Stimulated activated CD8-positive, alpha-beta memory T cell treated with anti-CD3 and anti-CD28 coated beads, Interleukin-7, amount 100 ng/mL, for 4 hours (primary cell): ENCODE measurements around the gene C1orf159.
"Not testable (repeated sequence)": the region's sequence is repeated elsewhere in the genome, so short reads cannot be mapped to it uniquely, and the experiment has no call there.

Experiments
- DNase-seq, 2 donors: peaks; one replicate each; pipeline ENCODE4 v3.0.0-alpha.2; 2020; ENCODE audit warnings: low read depth in 2 of 2

The C1orf159 gene

GRCh38 chr1:1115786-1116700 lies at the start of gene C1orf159:
Gene C1orf159 (minus strand): TSS chr1:1116089. CDS start chr1:1091543, 24,546 bp downstream.
- DNase-seq, result peak; percentile 97 to 99

- no peak for DNase-seq
Measured at GRCh38 chr1:1165485-1165884, 49.6 kb upstream of the C1orf159 start.

GRCh38 chr1:1164701-1165451 lies 49.0 kb upstream of the C1orf159 start:
- DNase-seq, result no peak

- no peak for DNase-seq
Measured at GRCh38 chr1:1164361-1164700, 48.4 kb upstream of the C1orf159 start.

DNA sequence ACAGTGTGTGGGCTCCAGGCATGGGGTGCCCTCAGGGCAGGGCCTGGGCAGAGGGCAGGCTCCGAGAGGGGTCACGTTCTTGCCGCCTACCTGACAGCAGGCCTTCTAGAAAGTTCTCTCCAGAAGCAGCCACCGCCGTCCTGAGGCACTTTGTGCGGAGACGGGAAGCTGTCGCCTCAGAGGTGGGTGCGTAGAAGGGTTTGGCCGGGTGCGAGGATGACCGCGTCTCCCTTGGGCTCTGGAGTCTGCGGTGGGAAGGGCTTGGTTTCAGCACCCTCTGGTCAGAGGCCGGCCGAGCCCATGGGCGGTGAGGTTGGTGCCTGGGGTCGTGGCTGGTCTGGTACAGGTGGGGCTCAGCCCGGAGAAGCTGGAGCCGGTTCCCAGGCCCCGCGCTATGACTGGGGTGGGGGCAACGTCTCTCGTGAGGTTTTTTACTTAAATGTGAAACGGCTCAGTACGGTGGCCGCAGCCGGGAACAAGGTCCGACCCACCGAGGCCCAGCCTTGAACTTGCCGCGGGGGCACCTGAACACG lies 47.7 kb upstream of the C1orf159 start:
- no peak for DNase-seq

DNA sequence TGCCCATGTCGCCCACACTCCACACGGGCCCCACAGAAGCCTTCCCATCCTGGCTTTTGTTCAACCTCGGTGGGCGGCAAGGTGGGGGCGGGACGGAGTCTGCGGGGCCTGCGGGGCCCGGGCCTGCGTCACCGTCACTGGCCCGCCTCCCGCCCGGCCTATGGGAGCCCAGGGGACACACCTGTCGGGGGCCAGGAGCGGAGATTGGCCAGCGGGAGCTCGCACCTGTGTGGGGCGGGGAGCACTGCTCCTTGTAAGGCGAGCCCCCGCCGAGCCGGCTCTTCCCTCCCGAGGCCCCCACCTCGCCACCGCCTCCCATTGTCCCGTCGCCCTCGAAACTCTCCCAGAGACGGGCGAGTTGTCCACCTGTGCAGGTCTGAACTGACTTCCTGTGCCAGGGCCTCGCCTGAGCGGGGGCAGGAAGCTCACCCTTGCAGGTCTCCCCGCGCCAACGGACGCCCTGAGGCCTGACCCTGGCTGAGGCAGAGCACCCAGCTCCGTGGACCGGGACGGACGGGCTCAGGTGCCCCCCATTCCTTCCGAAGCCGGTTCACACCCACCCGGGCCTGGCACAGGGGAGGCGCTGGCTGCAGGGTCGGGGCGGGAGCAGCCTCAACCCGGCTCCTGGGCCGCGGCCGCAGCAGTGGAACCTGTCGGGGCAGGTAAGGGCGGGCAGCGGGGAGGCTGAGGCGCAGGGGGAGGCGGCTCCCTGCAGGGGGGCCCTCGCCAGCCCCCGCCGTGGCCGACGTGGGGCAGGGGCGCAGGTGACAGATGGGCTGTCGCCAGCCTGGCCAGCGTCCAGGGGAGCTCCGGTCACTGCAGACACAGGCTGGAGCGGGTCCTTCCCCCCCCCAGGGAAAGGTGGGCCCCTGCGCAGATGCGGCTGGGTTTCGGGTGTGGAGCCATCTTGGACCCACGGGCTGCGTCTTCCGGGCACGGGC lies 47.0 kb upstream of the C1orf159 start:
- no peak for DNase-seq

- DNase-seq, result no peak
Measured at GRCh38 chr1:1161683-1162079, 45.8 kb upstream of the C1orf159 start.

- DNase-seq, result no peak
Measured at GRCh38 chr1:1161078-1161682, 45.3 kb upstream of the C1orf159 start.

DNA sequence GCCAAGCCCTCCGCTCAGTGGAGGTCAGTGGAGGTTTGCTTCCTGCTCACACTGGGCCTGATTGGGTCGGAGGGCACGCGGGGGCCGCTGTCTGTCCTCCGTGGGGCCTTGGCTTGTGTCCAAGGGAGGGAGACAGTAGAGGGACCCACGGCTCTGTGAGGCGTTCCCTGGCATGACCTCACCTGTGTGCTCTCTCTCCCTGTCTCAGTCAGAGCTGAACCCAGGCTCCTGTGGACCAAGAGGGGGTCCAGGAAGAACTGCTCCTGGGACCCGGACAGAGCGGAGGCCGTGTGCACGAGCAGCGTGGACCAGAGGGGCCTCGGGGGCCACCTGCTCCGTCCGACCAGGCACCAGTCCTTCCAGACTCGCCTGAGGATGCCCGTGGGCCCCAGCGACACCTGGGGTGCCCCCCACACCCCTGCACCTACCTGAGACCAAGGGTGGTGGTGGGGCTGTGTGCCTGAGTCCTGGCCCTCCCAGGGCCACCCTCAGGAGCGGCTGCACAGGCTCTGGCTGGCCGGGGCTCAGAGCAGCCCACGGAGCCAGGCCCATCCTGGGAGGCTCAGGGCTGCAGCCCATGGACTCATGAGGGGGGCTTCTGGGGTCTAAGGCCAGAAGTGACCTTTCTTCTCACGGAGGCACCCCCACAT lies 44.5 kb upstream of the C1orf159 start:
- DNase-seq, result no peak

DNA sequence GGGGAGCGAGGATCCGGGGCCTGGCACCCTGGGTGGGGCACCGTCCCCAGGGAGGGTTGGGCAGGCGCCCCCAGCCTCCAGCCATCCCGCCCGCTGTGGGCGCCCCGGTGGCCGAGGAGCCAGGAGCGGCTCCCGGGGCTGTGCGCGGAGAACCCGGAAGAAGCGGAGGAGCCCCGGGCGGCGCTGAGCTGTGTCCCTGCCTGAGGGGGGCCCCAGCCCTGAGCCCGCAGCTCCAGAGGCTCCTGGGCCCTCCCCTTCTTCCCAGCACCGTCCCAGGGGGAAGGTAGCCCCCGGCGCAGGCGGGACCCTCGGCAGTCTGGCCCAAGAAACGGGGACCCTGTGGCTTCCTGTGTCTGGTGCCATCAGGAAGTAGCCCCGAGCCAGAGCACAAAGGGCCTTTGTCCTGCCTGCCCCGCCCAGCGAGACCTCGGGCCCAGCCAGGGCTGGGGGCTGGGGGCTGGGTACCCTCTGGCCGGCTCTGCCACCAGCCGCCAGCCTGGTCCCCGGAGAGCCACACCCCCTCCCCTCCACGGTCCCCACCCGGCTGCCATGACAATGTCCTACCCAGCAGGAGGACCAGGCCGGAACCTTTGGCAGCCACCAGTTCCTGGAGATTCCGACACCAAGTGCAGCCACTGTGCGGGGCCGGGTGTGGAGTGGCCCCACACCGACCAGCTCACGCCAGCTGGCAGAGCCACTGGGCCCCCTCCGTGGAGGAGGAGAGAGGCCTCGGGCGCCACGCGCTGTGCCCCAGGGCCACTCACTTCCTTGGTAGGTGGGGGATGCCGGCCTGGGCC lies 42.2 kb upstream of the C1orf159 start:
- no peak for DNase-seq

GRCh38 chr1:1157426-1157913 lies 41.6 kb upstream of the C1orf159 start:
- peak in 1 of 2 donors; percentile 49 for DNase-seq

- DNase-seq, result no peak
Measured at GRCh38 chr1:1157033-1157365, 41.1 kb upstream of the C1orf159 start.

GRCh38 chr1:1156140-1157032 lies 40.5 kb upstream of the C1orf159 start:
- DNase-seq, result no peak

DNA sequence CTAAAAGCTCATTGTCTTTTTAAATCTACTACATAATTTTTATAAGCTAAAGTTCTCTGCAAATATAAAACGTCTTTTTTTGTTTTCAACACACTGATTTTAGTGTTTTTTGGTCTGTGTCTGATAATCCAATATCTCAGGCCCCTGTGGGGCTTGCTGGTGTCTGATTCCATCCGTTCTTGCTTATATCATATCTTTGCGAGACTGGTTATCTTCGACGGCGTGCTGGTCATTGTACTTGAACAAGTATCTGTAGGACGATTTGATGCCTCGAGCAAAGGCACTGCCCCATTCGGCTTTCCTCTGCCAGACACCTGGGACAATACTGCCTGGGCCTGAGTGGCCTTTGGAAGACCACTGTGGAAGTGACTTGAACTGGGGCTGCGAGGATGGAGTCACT lies 39.4 kb upstream of the C1orf159 start:
- no peak for DNase-seq

DNA sequence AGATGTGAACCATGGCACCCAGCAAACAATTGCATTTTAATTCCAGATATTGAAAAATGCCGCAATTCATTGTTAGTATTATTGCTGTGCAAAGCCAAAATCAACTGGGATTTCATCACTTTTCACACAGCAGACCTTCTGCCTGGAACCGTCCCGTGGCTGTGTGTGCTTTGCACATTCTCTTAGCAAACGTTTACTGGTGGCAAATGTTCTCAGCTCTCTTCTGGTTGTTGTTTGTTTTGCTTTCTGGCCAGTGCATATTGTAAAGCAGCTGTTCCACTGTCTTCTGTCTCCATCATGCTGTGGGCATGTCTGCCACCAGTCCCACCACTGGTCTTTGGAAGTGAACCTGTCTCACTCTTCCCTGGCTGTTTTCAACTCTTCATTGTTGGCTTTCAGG lies 38.0 kb upstream of the C1orf159 start:
- no peak for DNase-seq

GRCh38 chr1:1153215-1153614 lies 37.3 kb upstream of the C1orf159 start:
- not testable (repeated sequence) for DNase-seq

DNA sequence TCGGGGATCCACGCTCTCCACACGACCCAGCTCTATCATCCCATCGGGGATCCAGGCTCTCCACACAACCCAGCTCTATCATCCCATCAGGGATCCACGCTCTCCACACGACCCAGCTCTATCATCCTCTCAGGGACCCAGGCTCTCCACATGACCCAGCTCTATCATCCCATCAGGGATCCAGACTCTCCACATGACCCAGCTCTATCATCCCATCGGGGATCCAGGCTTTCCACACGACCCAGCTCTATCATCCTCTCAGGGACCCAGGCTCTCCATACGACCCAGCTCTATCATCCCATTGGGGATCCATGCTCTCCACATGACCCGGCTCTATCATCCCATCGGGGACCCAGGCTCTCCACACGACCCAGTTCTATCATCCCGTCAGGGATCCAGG lies 36.5 kb upstream of the C1orf159 start:
- DNase-seq, result not testable (repeated sequence)

DNA sequence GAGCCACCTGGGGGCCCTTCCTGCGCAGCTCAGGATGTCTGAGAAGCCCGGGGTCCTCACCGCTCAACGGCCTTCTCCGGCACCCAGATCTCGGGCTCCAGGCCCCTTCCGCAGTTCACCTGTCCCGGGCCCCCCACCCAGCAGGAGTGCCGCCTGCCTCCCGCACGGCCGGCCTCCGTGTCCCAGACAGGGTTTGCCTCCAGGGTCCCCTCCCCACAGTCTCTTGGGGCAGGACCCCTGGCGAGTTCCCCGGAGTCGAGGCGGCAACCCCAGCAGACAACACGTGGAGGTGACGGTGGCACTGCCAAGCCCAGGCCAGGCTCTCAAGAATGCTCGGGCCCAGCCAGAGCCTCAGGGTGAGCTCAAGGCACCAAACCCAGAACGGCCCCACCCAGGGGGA lies 35.4 kb upstream of the C1orf159 start:
- no peak for DNase-seq

DNA sequence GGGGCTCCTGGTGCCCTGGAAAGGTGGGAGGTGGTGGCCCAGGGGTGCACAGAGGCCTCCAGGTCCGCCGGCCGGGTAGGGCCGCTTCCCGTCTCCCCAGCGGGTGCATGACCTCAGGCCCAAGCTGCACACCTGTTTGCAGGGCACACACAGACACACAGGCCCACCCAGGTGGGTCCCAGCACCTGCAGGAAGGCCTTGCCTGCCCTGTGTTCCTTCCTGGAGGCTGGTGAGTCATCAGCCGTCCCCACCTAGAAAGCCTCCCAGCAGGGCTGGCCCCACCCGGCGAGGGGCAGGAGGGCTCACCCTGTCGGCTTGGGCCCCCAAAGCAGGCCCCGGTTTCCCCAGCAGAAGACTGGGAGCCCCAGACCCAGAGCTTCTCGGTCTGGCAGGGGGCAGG lies 34.2 kb upstream of the C1orf159 start:
- DNase-seq, result no peak
